SK-N-SH (cell line): Measurements from ENCODE around the gene BGN. TPM values are rescaled to one million over a fixed set of nuclear protein-coding genes. Genes with fewer than 3 reads are reported as not detected.

Experiments
- CTCF ChIA-PET: fragments of 300-600, 350-600 bp; formaldehyde crosslinking; extraction: SDS; loops from one replicate; lab custom pipeline; 2021; lab: Yijun Ruan, JAX
- POLR2A ChIA-PET: fragments of 350-600 bp; sonication (Branson Sonifier 250); formaldehyde crosslinking; extraction: SDS; loops from one replicate; lab custom pipeline; 2020; ENCODE audit warnings: antibody characterized with exemption, inconsistent platforms; lab: Yijun Ruan, JAX
- DNase-seq: peaks from one replicate; pipeline ENCODE4 v3.0.0; 2012
- H2AFZ ChIP-seq: fragments of 200-600 bp; sonication (generic); 2 replicates; pipeline ENCODE4 v1.8.1; 2016; ENCODE audit warnings: antibody characterized with exemption, mild to moderate bottlenecking, low read depth
- H3F3A ChIP-seq: fragments of 200-600 bp; sonication (generic); replicated peaks from 2 replicates; pipeline ENCODE3; 2016; ENCODE audit warnings: antibody characterized with exemption, mild to moderate bottlenecking; ENCODE audit not compliant: insufficient read depth
- H3K27ac ChIP-seq, 2 experiments: fragments of 200-500 bp in 1 of 2; fragments of 200-600 bp in 1 of 2; sonication (Bioruptor generic) in 1 of 2; sonication (generic), shearing (Covaris generic) in 1 of 2; 2 replicates each; pipeline versions ENCODE4 v1.5.1 to v1.6.1; 2014 to 2016; ENCODE audit warnings: low read depth in 2 of 2, inconsistent platforms in 1 of 2, low read length in 1 of 2, mild to moderate bottlenecking in 1 of 2, mixed read lengths in 1 of 2
- H3K27me3 ChIP-seq: fragments of 200-600 bp; sonication (generic), shearing (Covaris generic); 2 replicates; pipeline ENCODE4 v1.6.1; 2016; ENCODE audit warnings: mixed run types; ENCODE audit not compliant: insufficient read depth
- H3K36me3 ChIP-seq, 2 experiments: fragments of 200-500 bp in 1 of 2; fragments of 200-600 bp in 1 of 2; sonication (Bioruptor generic) in 1 of 2; sonication (generic) in 1 of 2; replicated peaks in 1 of 2; 2 replicates each; pipeline versions ENCODE3 to v1.5.1; 2014 to 2016; ENCODE audit warnings: low read length in 1 of 2, mild to moderate bottlenecking in 1 of 2; ENCODE audit not compliant: insufficient read depth in 2 of 2, control insufficient read depth in 1 of 2
- H3K4me1 ChIP-seq, 2 experiments: fragments of 200-500 bp in 1 of 2; fragments of 200-600 bp in 1 of 2; sonication (Bioruptor generic) in 1 of 2; sonication (generic), shearing (Covaris generic) in 1 of 2; 2 replicates each; pipeline versions ENCODE4 v1.5.1 to v1.6.1; 2014 to 2016; ENCODE audit warnings: low read depth in 1 of 2, low read length in 1 of 2, mixed run types in 1 of 2; ENCODE audit not compliant: insufficient read depth in 2 of 2, control insufficient read depth in 1 of 2
- H3K4me2 ChIP-seq: fragments of 200-600 bp; sonication (generic), shearing (Covaris generic); 2 replicates; pipeline ENCODE4 v1.6.1; 2017; ENCODE audit warnings: mixed run types
- H3K4me3 ChIP-seq, 2 experiments: fragments of 200-500 bp in 1 of 2; fragments of 200-600 bp in 1 of 2; sonication (Bioruptor generic) in 1 of 2; sonication (generic), shearing (Covaris generic) in 1 of 2; 2 replicates each; pipeline versions ENCODE4 v1.5.1 to v1.8.1; 2014 to 2016; ENCODE audit warnings: low read depth in 2 of 2, inconsistent platforms in 1 of 2, low read length in 1 of 2, mild to moderate bottlenecking in 1 of 2, mixed read lengths in 1 of 2, moderate library complexity in 1 of 2
- H3K79me2 ChIP-seq: fragments of 200-600 bp; sonication (generic); 2 replicates; pipeline ENCODE4 v1.8.1; 2017; ENCODE audit warnings: mild to moderate bottlenecking; ENCODE audit not compliant: insufficient read depth
- H3K9ac ChIP-seq: fragments of 200-600 bp; sonication (generic); 2 replicates; pipeline ENCODE4 v1.6.1; 2017; ENCODE audit warnings: mixed run types
- H3K9me2 ChIP-seq: fragments of 200-600 bp; sonication (generic); 2 replicates; pipeline ENCODE4 v1.6.1; 2017; ENCODE audit warnings: mixed run types
- H3K9me3 ChIP-seq: fragments of 200-600 bp; sonication (generic); 2 replicates; pipeline ENCODE4 v1.6.1; 2017; ENCODE audit warnings: mixed run types, mild to moderate bottlenecking, moderate library complexity
- H4K20me1 ChIP-seq: fragments of 200-600 bp; sonication (generic); 2 replicates; pipeline ENCODE4 v1.6.1; 2017; ENCODE audit warnings: mild to moderate bottlenecking, mixed run types; ENCODE audit not compliant: insufficient read depth
- CHD2 ChIP-seq: fragments of 150-350 bp; IDR thresholded peaks from 2 replicates; pipeline ENCODE4 v1.6.1; 2018; ENCODE audit warnings: low read length; ENCODE audit not compliant: partially characterized antibody
- EZH2phosphoT487 ChIP-seq: fragments of 200-600 bp; sonication (generic); IDR thresholded peaks from 2 replicates; pipeline ENCODE4 v1.6.1; 2017; ENCODE audit warnings: low read depth, mixed run types, mild to moderate bottlenecking, antibody characterized with exemption, moderate library complexity, borderline replicate concordance
- FOXJ3 ChIP-seq: sonication (generic); formaldehyde crosslinking; IDR thresholded peaks from 2 replicates; pipeline ENCODE4 v1.5.1; 2020; ENCODE audit warnings: mild to moderate bottlenecking, missing genetic modification reagents
- FOXM1 ChIP-seq: IDR thresholded peaks from 2 replicates; pipeline ENCODE4 v1.4.0; 2012; ENCODE audit warnings: low read depth, mild to moderate bottlenecking
- GATA2 ChIP-seq: sonication (generic); formaldehyde crosslinking; IDR thresholded peaks from 2 replicates; pipeline ENCODE4 v1.5.0; 2020; ENCODE audit warnings: mild to moderate bottlenecking, missing genetic modification reagents
- JUND ChIP-seq: IDR thresholded peaks from 2 replicates; pipeline ENCODE4 v1.4.0; 2012
- MXI1 ChIP-seq: IDR thresholded peaks from 2 replicates; pipeline ENCODE4 v1.6.1; 2012; ENCODE audit warnings: mild to moderate bottlenecking, low read depth, low read length, improper control_type of control experiment
- NFIC ChIP-seq: IDR thresholded peaks from 2 replicates; pipeline ENCODE4 v1.4.0; 2012; ENCODE audit warnings: borderline replicate concordance
- NRF1 ChIP-seq: IDR thresholded peaks from 2 replicates; pipeline ENCODE4 v1.6.1; 2012; ENCODE audit warnings: low read depth, mild to moderate bottlenecking, low read length
- POLR2AphosphoS5 ChIP-seq: IDR thresholded peaks from 2 replicates; pipeline ENCODE4 v1.6.1; 2012; ENCODE audit warnings: low read depth, low read length
- RCOR1 ChIP-seq: fragments of 150-350 bp; IDR thresholded peaks from 2 replicates; pipeline ENCODE4 v1.6.1; 2017; ENCODE audit warnings: antibody characterized with exemption, low read length
- RXRA ChIP-seq: IDR thresholded peaks from 2 replicates; pipeline ENCODE4 v1.4.0; 2012; ENCODE audit warnings: low read depth, mild to moderate bottlenecking, borderline replicate concordance
- SIN3A ChIP-seq: IDR thresholded peaks from 2 replicates; pipeline ENCODE4 v1.6.1; 2012; ENCODE audit warnings: low read depth, mild to moderate bottlenecking, low read length, moderate library complexity, borderline replicate concordance
- TAF1 ChIP-seq: IDR thresholded peaks from 2 replicates; pipeline ENCODE4 v1.6.1; 2012; ENCODE audit warnings: low read depth, mild to moderate bottlenecking, low read length, moderate library complexity, borderline replicate concordance
- TCF12 ChIP-seq: IDR thresholded peaks from 2 replicates; pipeline ENCODE4 v1.4.0; 2012
- TEAD4 ChIP-seq: IDR thresholded peaks from 2 replicates; pipeline ENCODE4 v1.4.0; 2012; ENCODE audit warnings: mild to moderate bottlenecking, borderline replicate concordance; ENCODE audit not compliant: insufficient read depth
- WGBS: methylation state at CpG from one replicate; pipeline ENCODE4 v1.1.6; 2017; ENCODE audit warnings: low lambda C conversion rate; 5-methylcytosine and 5-hydroxymethylcytosine counted together
- polyA plus RNA-seq, 3 experiments: library from polyadenylated mRNA; depleted of rRNA; stranded (reverse); fragments of >200 nt; gene quantifications; 2 replicates each; pipeline ENCODE4 v1.2.3, GENCODE V29; 2012
- TF ChIP-seq, protein P1 (sequence below): IDR thresholded peaks from 2 replicates; pipeline ENCODE4 v1.4.0; 2012; ENCODE audit warnings: low read depth, borderline replicate concordance
- TF ChIP-seq, protein P2 (sequence below): fragments of 150-350 bp; IDR thresholded peaks from 2 replicates; pipeline ENCODE4 v1.6.1; 2017; ENCODE audit warnings: antibody characterized with exemption, low read length, low read depth, borderline replicate concordance
- TF ChIP-seq, protein P3 (sequence below): fragments of 200-600 bp; sonication (generic); IDR thresholded peaks from 2 replicates; pipeline ENCODE4 v1.6.1; 2017; ENCODE audit warnings: antibody characterized with exemption, mild to moderate bottlenecking, moderate library complexity

The BGN gene
- polyA plus RNA-seq, 1 of the 3 experiments (the other 2 are of a cell fraction): 28.9 TPM

DNA sequence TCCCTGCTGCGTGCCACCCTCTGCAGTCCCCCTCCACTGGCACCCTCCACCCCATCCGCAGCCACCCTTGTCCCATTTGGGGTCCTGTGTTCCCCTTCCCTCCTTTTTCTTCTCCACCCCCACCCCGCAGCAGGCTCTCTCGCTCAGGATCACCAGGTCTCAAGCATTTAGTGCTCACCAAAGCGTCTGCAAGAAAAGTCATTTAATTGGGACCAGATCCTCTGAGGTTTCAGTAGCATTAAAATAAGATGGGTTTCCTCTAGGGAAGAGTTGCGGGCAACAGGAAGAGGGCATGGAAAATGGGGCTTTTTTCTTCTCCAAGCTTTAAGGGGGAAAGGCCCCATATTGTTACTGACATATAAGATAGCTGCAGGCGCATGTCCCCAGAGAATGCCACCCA lies 19.5 kb upstream of the BGN start (continued):
- TF ChIP-seq, protein P1, sequence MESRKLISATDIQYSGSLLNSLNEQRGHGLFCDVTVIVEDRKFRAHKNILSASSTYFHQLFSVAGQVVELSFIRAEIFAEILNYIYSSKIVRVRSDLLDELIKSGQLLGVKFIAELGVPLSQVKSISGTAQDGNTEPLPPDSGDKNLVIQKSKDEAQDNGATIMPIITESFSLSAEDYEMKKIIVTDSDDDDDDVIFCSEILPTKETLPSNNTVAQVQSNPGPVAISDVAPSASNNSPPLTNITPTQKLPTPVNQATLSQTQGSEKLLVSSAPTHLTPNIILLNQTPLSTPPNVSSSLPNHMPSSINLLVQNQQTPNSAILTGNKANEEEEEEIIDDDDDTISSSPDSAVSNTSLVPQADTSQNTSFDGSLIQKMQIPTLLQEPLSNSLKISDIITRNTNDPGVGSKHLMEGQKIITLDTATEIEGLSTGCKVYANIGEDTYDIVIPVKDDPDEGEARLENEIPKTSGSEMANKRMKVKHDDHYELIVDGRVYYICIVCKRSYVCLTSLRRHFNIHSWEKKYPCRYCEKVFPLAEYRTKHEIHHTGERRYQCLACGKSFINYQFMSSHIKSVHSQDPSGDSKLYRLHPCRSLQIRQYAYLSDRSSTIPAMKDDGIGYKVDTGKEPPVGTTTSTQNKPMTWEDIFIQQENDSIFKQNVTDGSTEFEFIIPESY: no peak
- no peak for TF ChIP-seq FOXM1

DNA sequence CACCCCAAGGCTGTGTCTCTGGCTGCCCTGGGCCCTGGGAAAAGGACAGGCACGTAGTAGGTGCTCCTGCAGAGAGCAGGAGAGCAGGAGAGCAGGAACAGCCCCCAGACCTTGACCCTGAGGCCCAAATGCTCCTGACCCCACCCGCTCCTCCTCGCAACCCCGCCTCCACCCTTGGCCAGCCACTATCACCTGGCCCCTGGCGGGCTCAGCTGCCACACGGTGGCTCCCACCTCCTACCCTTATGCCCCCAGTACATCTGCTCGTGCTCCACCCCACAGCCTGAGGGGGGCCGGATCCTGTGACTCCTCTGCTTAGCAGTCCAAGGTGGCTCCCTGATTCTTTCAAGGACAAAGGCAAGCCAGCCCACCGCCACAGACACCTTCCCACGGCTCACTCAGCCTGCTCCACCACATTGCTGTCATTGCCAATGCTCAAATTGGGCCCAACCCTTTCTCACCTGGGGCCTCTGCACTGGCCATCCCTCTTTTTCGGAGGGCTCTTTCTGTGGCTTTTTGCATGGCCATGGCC lies 19.0 kb upstream of the BGN start:
- no peak for DNase-seq
- POLR2A ChIA-PET: interaction anchor here (2.4 kb wide), 1 partner anchor 15 kb away, joined by 13 read pairs; no protein-coding TSS in a partner anchor
- Histone ChIP-seq H3K36me3 (no peaks in the 10 kb centered on the region), H3F3A (no peaks in the 10 kb centered on the region), H3K9me3 (no peaks in the 10 kb centered on the region), H3K4me2 (peak overlapping the region; percentile 54; the same call in 1 of the 2 replicates), H3K27ac (peak overlapping the region; percentile 72 to 94), H3K27me3 (no peaks in the 10 kb centered on the region), H3K4me3 (no peak overlapping the region), H3K9me2 (no peaks in the 10 kb centered on the region), H3K79me2 (no peaks in the 10 kb centered on the region), H4K20me1 (no peaks in the 10 kb centered on the region), H3K4me1 (peaks cover 21 to 42% of the 10 kb centered on the region in 2 experiments; a peak in 3 of 4 replicates), H3K9ac (peak overlapping the region; percentile 23; the same call in 1 of the 2 replicates), H2AFZ (no peak overlapping the region)
- no peak for TF ChIP-seq CHD2
- TF ChIP-seq NFIC: no peak
- no peak for TF ChIP-seq GATA2 (CRISPR knock-in tag)
- CTCF ChIA-PET: interaction anchor here (1.4 to 11.6 kb wide), 3 partner anchors 14 to 33 kb away, joined by 5 to 203 read pairs (median 13); no protein-coding TSS in a partner anchor
- 68% methylated on average over 10 of the region's 11 CpGs for WGBS

DNA sequence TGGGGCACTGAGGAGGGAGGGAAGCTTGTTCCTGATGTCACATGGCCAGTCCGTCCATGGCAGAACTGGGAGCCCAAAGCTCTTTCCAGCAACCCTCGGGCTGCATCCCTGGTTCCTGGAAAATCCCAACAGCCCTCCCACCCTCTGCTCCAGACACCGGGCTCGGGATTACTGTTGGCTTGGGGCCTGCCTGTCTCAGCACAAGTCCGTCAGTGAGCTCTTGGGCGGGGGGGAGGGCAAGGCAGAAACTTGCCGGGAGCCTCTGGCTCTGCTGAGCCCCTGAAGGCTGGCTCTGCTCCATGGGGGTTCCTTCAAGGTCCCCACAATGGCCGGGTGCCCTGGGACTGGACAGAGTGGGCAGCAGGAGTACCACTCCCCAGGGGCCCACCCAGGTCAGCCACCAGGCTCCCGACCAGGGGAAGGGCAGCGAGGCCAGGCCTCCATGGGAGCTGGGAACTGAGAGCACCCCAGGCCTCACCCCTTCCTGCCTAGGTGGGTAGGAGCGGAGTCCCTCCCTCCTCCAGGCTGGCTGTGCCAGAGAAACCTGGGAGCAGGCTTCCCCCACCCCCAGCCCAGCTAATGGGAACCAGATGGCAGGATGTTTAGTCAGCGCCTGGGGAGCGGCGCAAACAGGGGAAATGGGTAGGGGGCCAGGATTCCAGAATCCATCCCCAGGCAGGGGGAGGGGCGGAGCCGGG lies 18.0 kb upstream of the BGN start:
- Histone ChIP-seq H3K27ac (peak overlapping the region; percentile 72 to 94), H3K4me2 (peak overlapping the region; percentile 54; the same call in 1 of the 2 replicates), H3K36me3 (no peaks in the 10 kb centered on the region), H3K27me3 (no peaks in the 10 kb centered on the region), H2AFZ (peak overlapping the region; percentile 69; the same call in 1 of the 2 replicates), H3K4me3 (no peak overlapping the region), H3K9ac (peak overlapping the region; percentile 49; the same call in 1 of the 2 replicates), H3F3A (no peaks in the 10 kb centered on the region), H3K4me1 (peaks cover 21 to 41% of the 10 kb centered on the region in 2 experiments; a peak in 3 of 4 replicates), H3K9me3 (no peaks in the 10 kb centered on the region), H3K79me2 (no peaks in the 10 kb centered on the region), H4K20me1 (no peaks in the 10 kb centered on the region), H3K9me2 (no peaks in the 10 kb centered on the region)
- CTCF ChIA-PET: interaction anchor here (0.9 to 11.6 kb wide), 5 partner anchors 9 to 52 kb away, joined by 4 to 203 read pairs (median 10); no protein-coding TSS in a partner anchor
- WGBS: 12% methylated on average over 6 of the region's 16 CpGs
- DNase-seq: peak; percentile 89
- POLR2A ChIA-PET: interaction anchor here (0.7 to 2.4 kb wide), 4 partner anchors 14 to 61 kb away, joined by 3 to 13 read pairs (median 4); no protein-coding TSS in a partner anchor
- peak; percentile 74 for TF ChIP-seq NFIC
- TF ChIP-seq SIN3A: no peak
- TF ChIP-seq, protein P2, sequence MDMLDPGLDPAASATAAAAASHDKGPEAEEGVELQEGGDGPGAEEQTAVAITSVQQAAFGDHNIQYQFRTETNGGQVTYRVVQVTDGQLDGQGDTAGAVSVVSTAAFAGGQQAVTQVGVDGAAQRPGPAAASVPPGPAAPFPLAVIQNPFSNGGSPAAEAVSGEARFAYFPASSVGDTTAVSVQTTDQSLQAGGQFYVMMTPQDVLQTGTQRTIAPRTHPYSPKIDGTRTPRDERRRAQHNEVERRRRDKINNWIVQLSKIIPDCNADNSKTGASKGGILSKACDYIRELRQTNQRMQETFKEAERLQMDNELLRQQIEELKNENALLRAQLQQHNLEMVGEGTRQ: no peak
- peak; percentile 27; the same call in 1 of the 2 replicates for TF ChIP-seq TAF1
- no peak for TF ChIP-seq NRF1
- peak; percentile 29; the same call in 1 of the 2 replicates for TF ChIP-seq RCOR1
- TF ChIP-seq FOXM1: no peak
- TF ChIP-seq EZH2phosphoT487: no peak
- TF ChIP-seq MXI1: no peak
- TF ChIP-seq POLR2AphosphoS5: peak; percentile 64; the same call in 1 of the 2 replicates
- TF ChIP-seq FOXJ3 (CRISPR knock-in tag): no peak
- no peak for TF ChIP-seq RXRA
- TF ChIP-seq CHD2: peak; percentile 72
- TF ChIP-seq JUND: no peak; the same call in 1 of the 2 replicates
- peak; percentile 99 for TF ChIP-seq TCF12
- peak; percentile 65; the same call in 1 of the 2 replicates for TF ChIP-seq TEAD4
- TF ChIP-seq, protein P3, sequence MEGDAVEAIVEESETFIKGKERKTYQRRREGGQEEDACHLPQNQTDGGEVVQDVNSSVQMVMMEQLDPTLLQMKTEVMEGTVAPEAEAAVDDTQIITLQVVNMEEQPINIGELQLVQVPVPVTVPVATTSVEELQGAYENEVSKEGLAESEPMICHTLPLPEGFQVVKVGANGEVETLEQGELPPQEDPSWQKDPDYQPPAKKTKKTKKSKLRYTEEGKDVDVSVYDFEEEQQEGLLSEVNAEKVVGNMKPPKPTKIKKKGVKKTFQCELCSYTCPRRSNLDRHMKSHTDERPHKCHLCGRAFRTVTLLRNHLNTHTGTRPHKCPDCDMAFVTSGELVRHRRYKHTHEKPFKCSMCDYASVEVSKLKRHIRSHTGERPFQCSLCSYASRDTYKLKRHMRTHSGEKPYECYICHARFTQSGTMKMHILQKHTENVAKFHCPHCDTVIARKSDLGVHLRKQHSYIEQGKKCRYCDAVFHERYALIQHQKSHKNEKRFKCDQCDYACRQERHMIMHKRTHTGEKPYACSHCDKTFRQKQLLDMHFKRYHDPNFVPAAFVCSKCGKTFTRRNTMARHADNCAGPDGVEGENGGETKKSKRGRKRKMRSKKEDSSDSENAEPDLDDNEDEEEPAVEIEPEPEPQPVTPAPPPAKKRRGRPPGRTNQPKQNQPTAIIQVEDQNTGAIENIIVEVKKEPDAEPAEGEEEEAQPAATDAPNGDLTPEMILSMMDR: no peak
